GM23338 (cell line): ENCODE results near the gene GLRA2.

Experiments used
- CREB1 ChIP-seq: fragments of 250-450 bp; sonication (Bioruptor Pico); IDR thresholded peaks from 2 replicates; pipeline ENCODE4 v1.5.0; 2020; ENCODE audit warnings: low read depth, mild to moderate bottlenecking, moderate library complexity
- CTCF ChIP-seq, 2 experiments: fragments of 200-600 bp in 1 of 2; sonication (generic) in 1 of 2; conservative IDR thresholded peaks; 2 replicates each; pipeline versions ENCODE4 v1.5.1 to v1.6.1; 2016 to 2017; ENCODE audit warnings: antibody characterized with exemption in 2 of 2, low read depth in 2 of 2, mild to moderate bottlenecking in 2 of 2, moderate library complexity in 1 of 2
- EZH2 ChIP-seq: fragments of 200-600 bp; sonication (generic); IDR thresholded peaks from one replicate; pipeline ENCODE4 v1.8.0; 2017; ENCODE audit warnings: antibody characterized with exemption, mild to moderate bottlenecking, low read depth; ENCODE audit not compliant: unreplicated experiment
- EZH2phosphoT487 ChIP-seq: fragments of 200-600 bp; sonication (generic); IDR thresholded peaks from one replicate; pipeline ENCODE4 v1.8.1; 2018; ENCODE audit warnings: antibody characterized with exemption; ENCODE audit not compliant: unreplicated experiment
- POLR2AphosphoS5 ChIP-seq: IDR thresholded peaks from 2 replicates; pipeline ENCODE4 v1.6.1; 2016; ENCODE audit warnings: antibody characterized with exemption, low read depth
- ZNF331 ChIP-seq: fragments of 250-450 bp; sonication (Bioruptor Pico); IDR thresholded peaks from 2 replicates; pipeline ENCODE4 v1.5.0; 2020; ENCODE audit warnings: low read depth, mild to moderate bottlenecking, moderate library complexity
- TF ChIP-seq, protein P1 (sequence below): IDR thresholded peaks from one replicate; pipeline ENCODE4 v1.6.1; 2018; ENCODE audit warnings: antibody characterized with exemption; ENCODE audit not compliant: unreplicated experiment

- TF ChIP-seq CTCF (conservative IDR thresholded peaks at IDR 0.05; ENCODE audit: low read depth in 2 of 2) (no peak), EZH2 (no peak), ZNF331 (CRISPR knock-in tag) (no peak), POLR2AphosphoS5 (no peak), EZH2phosphoT487 (no peak), CREB1 (no peak)
- TF ChIP-seq, protein P1, sequence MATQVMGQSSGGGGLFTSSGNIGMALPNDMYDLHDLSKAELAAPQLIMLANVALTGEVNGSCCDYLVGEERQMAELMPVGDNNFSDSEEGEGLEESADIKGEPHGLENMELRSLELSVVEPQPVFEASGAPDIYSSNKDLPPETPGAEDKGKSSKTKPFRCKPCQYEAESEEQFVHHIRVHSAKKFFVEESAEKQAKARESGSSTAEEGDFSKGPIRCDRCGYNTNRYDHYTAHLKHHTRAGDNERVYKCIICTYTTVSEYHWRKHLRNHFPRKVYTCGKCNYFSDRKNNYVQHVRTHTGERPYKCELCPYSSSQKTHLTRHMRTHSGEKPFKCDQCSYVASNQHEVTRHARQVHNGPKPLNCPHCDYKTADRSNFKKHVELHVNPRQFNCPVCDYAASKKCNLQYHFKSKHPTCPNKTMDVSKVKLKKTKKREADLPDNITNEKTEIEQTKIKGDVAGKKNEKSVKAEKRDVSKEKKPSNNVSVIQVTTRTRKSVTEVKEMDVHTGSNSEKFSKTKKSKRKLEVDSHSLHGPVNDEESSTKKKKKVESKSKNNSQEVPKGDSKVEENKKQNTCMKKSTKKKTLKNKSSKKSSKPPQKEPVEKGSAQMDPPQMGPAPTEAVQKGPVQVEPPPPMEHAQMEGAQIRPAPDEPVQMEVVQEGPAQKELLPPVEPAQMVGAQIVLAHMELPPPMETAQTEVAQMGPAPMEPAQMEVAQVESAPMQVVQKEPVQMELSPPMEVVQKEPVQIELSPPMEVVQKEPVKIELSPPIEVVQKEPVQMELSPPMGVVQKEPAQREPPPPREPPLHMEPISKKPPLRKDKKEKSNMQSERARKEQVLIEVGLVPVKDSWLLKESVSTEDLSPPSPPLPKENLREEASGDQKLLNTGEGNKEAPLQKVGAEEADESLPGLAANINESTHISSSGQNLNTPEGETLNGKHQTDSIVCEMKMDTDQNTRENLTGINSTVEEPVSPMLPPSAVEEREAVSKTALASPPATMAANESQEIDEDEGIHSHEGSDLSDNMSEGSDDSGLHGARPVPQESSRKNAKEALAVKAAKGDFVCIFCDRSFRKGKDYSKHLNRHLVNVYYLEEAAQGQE: peak; percentile 82
These were observed at the start of gene GLRA2 for GRCh38 chrX:14529290-14529989.
